Liver (tissue), 9 donors: ENCODE results near the gene RIPK1. TPM values are rescaled to one million over a fixed set of nuclear protein-coding genes. Genes with fewer than 3 reads are reported as not detected.

ENCODE experiments used
- DNase-seq: peaks from one replicate; pipeline ENCODE4 v3.0.0-alpha.2; 2017; ENCODE audit warnings: low spot score
- H3K27ac ChIP-seq, 2 donors: one replicate each; pipeline ENCODE4 v1.7.0; 2013; ENCODE audit warnings: inconsistent platforms in 2 of 2, low read length in 2 of 2, control low read depth in 1 of 2, low read depth in 1 of 2, mild to moderate bottlenecking in 1 of 2
- H3K27me3 ChIP-seq, 4 donors: one replicate each; pipeline versions ENCODE4 v1.6.1 to v1.7.0; 2013; ENCODE audit warnings: low read length in 3 of 4, inconsistent platforms in 1 of 4, mild to moderate bottlenecking in 1 of 4, moderate library complexity in 1 of 4; ENCODE audit not compliant: control insufficient read depth in 4 of 4, insufficient read depth in 4 of 4
- H3K36me3 ChIP-seq, 4 donors: one replicate each; pipeline versions ENCODE4 v1.6.1 to v1.7.0; 2013; ENCODE audit warnings: low read length in 3 of 4, mild to moderate bottlenecking in 3 of 4, low read depth in 1 of 4, moderate library complexity in 1 of 4; ENCODE audit not compliant: control insufficient read depth in 4 of 4, insufficient read depth in 3 of 4
- H3K4me1 ChIP-seq, 4 donors: one replicate each; pipeline versions ENCODE4 v1.6.1 to v1.7.0; 2013; ENCODE audit warnings: low read length in 3 of 4, mild to moderate bottlenecking in 3 of 4, moderate library complexity in 1 of 4; ENCODE audit not compliant: control insufficient read depth in 4 of 4, insufficient read depth in 4 of 4
- H3K4me3 ChIP-seq, 3 donors: one replicate each; pipeline versions ENCODE4 v1.6.1 to v1.7.0; 2013; ENCODE audit warnings: low read length in 3 of 3, control low read depth in 1 of 3, low read depth in 1 of 3, mild to moderate bottlenecking in 1 of 3
- H3K9ac ChIP-seq, 2 donors: one replicate each; pipeline ENCODE4 v1.7.0; 2013; ENCODE audit warnings: low read length in 2 of 2, mild to moderate bottlenecking in 2 of 2, moderate library complexity in 2 of 2, control low read depth in 1 of 2, low read depth in 1 of 2
- H3K9me3 ChIP-seq, 4 donors: one replicate each; pipeline versions ENCODE4 v1.6.1 to v1.7.0; 2013; ENCODE audit warnings: low read length in 3 of 4; ENCODE audit not compliant: control insufficient read depth in 4 of 4
- ATF3 ChIP-seq: IDR thresholded peaks from 2 replicates; pipeline ENCODE4 v1.6.1; 2016; ENCODE audit warnings: antibody characterized with exemption
- CTCF ChIP-seq: fragments of 150-350 bp; IDR thresholded peaks from 2 replicates; pipeline ENCODE4 v1.5.1; 2017; ENCODE audit warnings: improper control_type of control experiment, low read depth, low read length; ENCODE audit not compliant: missing input control
- EGR1 ChIP-seq, 2 donors: IDR thresholded peaks; 2 replicates each; pipeline ENCODE4 v1.6.1; 2016 to 2018; ENCODE audit warnings: antibody characterized with exemption in 2 of 2, low read depth in 2 of 2
- FOXA1 ChIP-seq: IDR thresholded peaks from 2 replicates; pipeline ENCODE4 v1.6.1; 2016; ENCODE audit warnings: antibody characterized with exemption
- FOXA2 ChIP-seq: IDR thresholded peaks from 2 replicates; pipeline ENCODE4 v1.6.1; 2016; ENCODE audit warnings: antibody characterized with exemption
- GABPA ChIP-seq, 2 donors: IDR thresholded peaks in 1 of 2; conservative IDR thresholded peaks in 1 of 2; 2 replicates each; pipeline ENCODE4 v1.6.1; 2016; ENCODE audit warnings: antibody characterized with exemption in 2 of 2, mild to moderate bottlenecking in 1 of 2, moderate library complexity in 1 of 2
- HNF4A ChIP-seq, 2 donors: conservative IDR thresholded peaks; 2 replicates each; pipeline ENCODE4 v1.6.1; 2016; ENCODE audit warnings: antibody characterized with exemption in 2 of 2, mild to moderate bottlenecking in 2 of 2
- HNF4G ChIP-seq: IDR thresholded peaks from 2 replicates; pipeline ENCODE4 v1.6.1; 2016; ENCODE audit warnings: antibody characterized with exemption
- JUND ChIP-seq, 2 donors: IDR thresholded peaks; 2 replicates each; pipeline ENCODE4 v1.6.1; 2016; ENCODE audit warnings: antibody characterized with exemption in 2 of 2
- MAX ChIP-seq: IDR thresholded peaks from 2 replicates; pipeline ENCODE4 v1.6.1; 2016; ENCODE audit warnings: antibody characterized with exemption
- NR2F2 ChIP-seq: IDR thresholded peaks from 2 replicates; pipeline ENCODE4 v1.6.1; 2016; ENCODE audit warnings: antibody characterized with exemption
- RAD21 ChIP-seq, 2 donors: IDR thresholded peaks; 2 replicates each; pipeline ENCODE4 v1.6.1; 2016; ENCODE audit warnings: antibody characterized with exemption in 2 of 2, mild to moderate bottlenecking in 2 of 2
- REST ChIP-seq: IDR thresholded peaks from 2 replicates; pipeline ENCODE4 v1.6.1; 2016; ENCODE audit warnings: antibody characterized with exemption, mild to moderate bottlenecking
- RXRA ChIP-seq, 2 donors: IDR thresholded peaks; 2 replicates each; pipeline ENCODE4 v1.6.1; 2017 to 2018; ENCODE audit warnings: antibody characterized with exemption in 2 of 2, mild to moderate bottlenecking in 1 of 2
- SP1 ChIP-seq: IDR thresholded peaks from 2 replicates; pipeline ENCODE4 v1.6.1; 2018; ENCODE audit warnings: antibody characterized with exemption, mild to moderate bottlenecking
- TAF1 ChIP-seq: conservative IDR thresholded peaks from 2 replicates; pipeline ENCODE4 v1.6.1; 2016; ENCODE audit warnings: antibody characterized with exemption, mild to moderate bottlenecking
- YY1 ChIP-seq: IDR thresholded peaks from 2 replicates; pipeline ENCODE4 v1.6.1; 2016; ENCODE audit warnings: antibody characterized with exemption, mild to moderate bottlenecking
- ZBTB33 ChIP-seq: IDR thresholded peaks from 2 replicates; pipeline ENCODE4 v1.6.1; 2016; ENCODE audit warnings: antibody characterized with exemption
- WGBS: extraction: QIAGEN DNeasy Blood & Tissue Kit; methylation state at CpG from one replicate; pipeline ENCODE4 v1.1.7; 2013; 5-methylcytosine and 5-hydroxymethylcytosine counted together
- polyA plus RNA-seq, 2 donors: library from polyadenylated mRNA; stranded (reverse) in 1 of 2; unstranded in 1 of 2; fragments of 200-250 nt in 1 of 2; fragments of >200 nt in 1 of 2; fragmentation: Nextera tagmentation in 1 of 2; extraction: Ambion mirVana in 1 of 2; gene quantifications; one replicate each; pipeline versions ENCODE4 v1.2.1 to v1.2.3, GENCODE V29; 2013 to 2015
- total RNA-seq, 2 donors: library from RNA; depleted of rRNA; stranded (reverse); fragments of >200 nt; gene quantifications; one replicate each; pipeline ENCODE4 v1.2.3, GENCODE V29; 2014
- donor health status: healthy.
- donor health status: healthy.
- donor health status: healthy.
- donor health status: healthy.
- donor health status: healthy.

Gene RIPK1
- total and polyA plus RNA-seq, 4 donors = 6.7 to 27.2 (median 13.3) TPM

- Histone ChIP-seq H3K27me3 (no peaks in the 10 kb centered on the region), H3K9me3 (no peaks in the 10 kb centered on the region), H3K36me3 (peaks cover 9 to 44% (median 36%) of the 10 kb centered on the region in 4 donors), H3K4me1 (peaks cover 0 to 10% (median 0%) of the 10 kb centered on the region in 4 donors), H3K27ac (no peak overlapping the region), H3K4me3 (no peak overlapping the region), H3K9ac (no peak overlapping the region)
- no peak for TF ChIP-seq ATF3
- no peak for TF ChIP-seq RAD21 (IDR thresholded peaks at IDR 0.05)
- TF ChIP-seq REST = no peak
- no peak for TF ChIP-seq RXRA (IDR thresholded peaks at IDR 0.05)
- no peak for TF ChIP-seq NR2F2
- no peak for TF ChIP-seq HNF4A (conservative IDR thresholded peaks at IDR 0.05)
- no peak for TF ChIP-seq YY1
- no peak for TF ChIP-seq CTCF
- no peak for TF ChIP-seq ZBTB33
- TF ChIP-seq EGR1 (IDR thresholded peaks at IDR 0.05; ENCODE audit: low read depth in 2 of 2) = no peak
- no peak for TF ChIP-seq GABPA (IDR thresholded peaks at IDR 0.05 in 1 of 2, conservative IDR thresholded peaks at IDR 0.05 in 1 of 2)
- TF ChIP-seq TAF1 = no peak
- no peak for TF ChIP-seq FOXA2
- no peak for TF ChIP-seq FOXA1
- TF ChIP-seq SP1 = no peak
- TF ChIP-seq MAX = no peak
- no peak for TF ChIP-seq HNF4G
- TF ChIP-seq JUND (IDR thresholded peaks at IDR 0.05) = no peak
- DNase-seq = no peak
- WGBS = 74% methylated on average over 1 of the region's 1 CpG
Observed at GRCh38 chr6:3019065-3019464, 49.2 kb upstream of the RIPK1 start.
